RCC 7860 (cell line): ENCODE data around the gene GTF3C1.
A peak's percentile ranks its signal among the peaks of the same experiment; 100 is the strongest.
"Not testable (repeated sequence)": the region's sequence is repeated elsewhere in the genome, so short reads cannot be mapped to it uniquely, and the experiment has no call there.

ENCODE experiments used
- DNase-seq: peaks from one replicate; pipeline ENCODE4 v3.0.0-alpha.2; 2015; ENCODE audit warnings: low spot score
- FAIRE-seq: peaks from 2 replicates; lab custom pipeline; 2012; peaks lifted over from hg19 to GRCh38; lab: Jason Lieb, UNC

The GTF3C1 gene, protein sequence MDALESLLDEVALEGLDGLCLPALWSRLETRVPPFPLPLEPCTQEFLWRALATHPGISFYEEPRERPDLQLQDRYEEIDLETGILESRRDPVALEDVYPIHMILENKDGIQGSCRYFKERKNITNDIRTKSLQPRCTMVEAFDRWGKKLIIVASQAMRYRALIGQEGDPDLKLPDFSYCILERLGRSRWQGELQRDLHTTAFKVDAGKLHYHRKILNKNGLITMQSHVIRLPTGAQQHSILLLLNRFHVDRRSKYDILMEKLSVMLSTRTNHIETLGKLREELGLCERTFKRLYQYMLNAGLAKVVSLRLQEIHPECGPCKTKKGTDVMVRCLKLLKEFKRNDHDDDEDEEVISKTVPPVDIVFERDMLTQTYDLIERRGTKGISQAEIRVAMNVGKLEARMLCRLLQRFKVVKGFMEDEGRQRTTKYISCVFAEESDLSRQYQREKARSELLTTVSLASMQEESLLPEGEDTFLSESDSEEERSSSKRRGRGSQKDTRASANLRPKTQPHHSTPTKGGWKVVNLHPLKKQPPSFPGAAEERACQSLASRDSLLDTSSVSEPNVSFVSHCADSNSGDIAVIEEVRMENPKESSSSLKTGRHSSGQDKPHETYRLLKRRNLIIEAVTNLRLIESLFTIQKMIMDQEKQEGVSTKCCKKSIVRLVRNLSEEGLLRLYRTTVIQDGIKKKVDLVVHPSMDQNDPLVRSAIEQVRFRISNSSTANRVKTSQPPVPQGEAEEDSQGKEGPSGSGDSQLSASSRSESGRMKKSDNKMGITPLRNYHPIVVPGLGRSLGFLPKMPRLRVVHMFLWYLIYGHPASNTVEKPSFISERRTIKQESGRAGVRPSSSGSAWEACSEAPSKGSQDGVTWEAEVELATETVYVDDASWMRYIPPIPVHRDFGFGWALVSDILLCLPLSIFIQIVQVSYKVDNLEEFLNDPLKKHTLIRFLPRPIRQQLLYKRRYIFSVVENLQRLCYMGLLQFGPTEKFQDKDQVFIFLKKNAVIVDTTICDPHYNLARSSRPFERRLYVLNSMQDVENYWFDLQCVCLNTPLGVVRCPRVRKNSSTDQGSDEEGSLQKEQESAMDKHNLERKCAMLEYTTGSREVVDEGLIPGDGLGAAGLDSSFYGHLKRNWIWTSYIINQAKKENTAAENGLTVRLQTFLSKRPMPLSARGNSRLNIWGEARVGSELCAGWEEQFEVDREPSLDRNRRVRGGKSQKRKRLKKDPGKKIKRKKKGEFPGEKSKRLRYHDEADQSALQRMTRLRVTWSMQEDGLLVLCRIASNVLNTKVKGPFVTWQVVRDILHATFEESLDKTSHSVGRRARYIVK (N-terminal part only)

DNA sequence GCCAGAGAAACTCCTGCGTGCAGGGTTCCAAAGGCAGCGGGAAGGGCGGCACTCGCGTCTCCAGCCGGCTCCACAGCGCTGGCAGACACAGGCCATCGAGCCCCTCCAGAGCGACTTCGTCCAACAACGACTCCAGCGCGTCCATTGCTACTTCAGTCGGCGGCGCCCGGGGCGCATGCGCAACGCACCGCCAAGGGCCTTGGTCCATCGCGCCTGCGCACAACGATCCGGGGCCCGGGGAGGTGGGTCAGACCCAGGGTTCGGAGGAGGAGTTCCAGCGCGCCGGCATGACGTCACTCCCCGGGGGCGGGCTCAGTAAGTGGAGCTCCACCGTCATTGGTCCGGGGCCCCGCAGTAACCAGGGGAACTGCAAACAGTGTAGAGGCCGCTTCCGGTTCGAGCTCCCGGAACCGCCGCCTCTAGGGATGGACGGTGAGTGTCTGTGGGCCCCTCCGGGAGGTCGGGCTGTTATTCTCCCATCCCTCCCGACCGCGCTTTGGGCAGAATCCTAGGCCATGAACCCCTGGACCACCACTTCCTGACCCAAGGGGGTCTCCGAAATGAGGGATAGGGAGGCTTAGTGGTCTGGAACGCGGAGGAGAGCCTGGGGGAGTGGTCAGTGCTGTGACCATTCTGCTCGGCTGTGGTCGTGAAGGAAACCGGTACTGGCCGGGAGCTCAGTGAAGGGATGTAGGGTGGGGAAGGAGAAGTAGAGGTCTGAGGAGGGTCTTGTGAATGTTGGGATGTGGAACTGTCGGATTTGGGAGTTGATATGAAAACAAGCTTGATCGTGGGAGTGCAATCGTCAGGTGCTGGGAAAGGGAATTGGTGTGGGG is at the start of gene GTF3C1, which contains the start of gene KATNIP:
Gene GTF3C1 (minus strand): TSS at position 168 of the 836 bp plus-strand sequence. CDS start 23 bp downstream, at position 145.
Gene KATNIP (plus strand): TSS at position 399 of the 836 bp plus-strand sequence. CDS start 27 bp downstream, at position 426.
- peak; percentile 97 for DNase-seq
- peak; percentile 81 for FAIRE-seq

DNA sequence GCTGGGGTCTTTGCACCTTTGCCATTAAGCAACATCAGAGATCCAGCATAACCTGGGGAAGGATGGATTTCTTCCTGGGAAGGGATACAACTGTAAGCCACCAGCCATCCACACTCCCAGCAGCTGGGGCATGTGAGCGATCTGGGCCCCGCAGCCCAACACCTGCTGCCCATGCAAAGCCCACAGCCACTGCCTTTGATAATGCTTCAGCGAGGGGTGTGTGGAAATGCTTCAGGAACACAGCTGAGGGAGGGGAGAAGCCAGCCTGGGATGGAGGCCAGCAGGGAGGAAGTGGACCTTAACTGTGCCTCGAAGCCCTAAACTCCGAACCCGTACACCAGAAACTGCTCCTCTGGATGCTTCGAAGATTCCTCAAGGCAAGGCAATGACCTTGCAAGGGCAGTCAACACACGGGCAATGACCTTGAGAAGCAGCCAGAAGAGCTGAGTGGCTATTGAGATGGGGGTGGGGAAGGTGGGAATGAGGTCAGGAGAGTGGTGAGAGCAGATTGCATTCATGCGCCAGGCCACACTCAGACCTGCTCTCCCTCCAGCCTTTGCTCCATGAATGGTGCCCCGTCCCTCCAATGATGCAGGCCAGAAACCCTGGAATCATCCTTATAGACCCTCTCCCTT is 49.3 kb upstream of the GTF3C1 start:
- FAIRE-seq (no peak), DNase-seq (no peak)

DNA sequence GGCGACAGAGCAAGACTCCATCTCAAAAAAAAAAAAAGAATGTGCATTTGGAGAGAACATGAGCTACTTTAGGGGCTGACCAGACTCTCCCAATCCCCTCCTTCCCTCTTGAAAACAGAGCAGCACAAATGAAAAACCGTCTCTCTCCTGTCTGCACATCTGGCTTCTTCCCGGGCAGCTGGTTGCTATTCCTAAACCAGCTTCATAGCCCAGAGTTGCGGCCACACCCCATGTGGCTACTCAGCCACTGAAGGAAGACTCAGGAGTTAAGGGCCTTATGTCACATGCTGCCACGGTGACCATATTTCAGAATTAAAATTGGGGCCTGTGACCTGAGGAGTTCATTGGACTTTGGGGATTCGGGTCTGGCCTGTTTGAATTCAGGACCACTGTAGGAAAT is 48.5 kb upstream of the GTF3C1 start:
- FAIRE-seq (no peak), DNase-seq (no peak)

DNA sequence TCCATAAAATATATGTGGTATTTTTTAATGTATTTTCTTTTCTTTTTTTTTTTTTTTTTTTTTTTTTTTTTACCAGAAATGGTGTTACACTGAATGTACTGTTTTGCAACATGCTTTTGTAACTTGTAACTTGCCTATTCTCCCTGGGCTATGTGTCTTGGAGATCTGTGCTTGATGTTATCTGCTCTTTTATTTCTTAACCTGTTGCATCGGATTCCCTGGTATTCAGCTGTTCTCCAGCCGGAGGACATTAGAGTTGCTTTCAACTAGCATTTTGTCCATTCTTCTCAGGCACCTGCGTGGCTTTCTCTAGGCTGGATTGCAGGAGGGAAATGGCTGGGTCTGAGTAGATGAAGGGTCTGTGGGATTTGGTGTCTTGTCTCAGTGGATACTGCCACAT is 47.6 kb upstream of the GTF3C1 start:
- FAIRE-seq, result no peak
- DNase-seq, result no peak

DNA sequence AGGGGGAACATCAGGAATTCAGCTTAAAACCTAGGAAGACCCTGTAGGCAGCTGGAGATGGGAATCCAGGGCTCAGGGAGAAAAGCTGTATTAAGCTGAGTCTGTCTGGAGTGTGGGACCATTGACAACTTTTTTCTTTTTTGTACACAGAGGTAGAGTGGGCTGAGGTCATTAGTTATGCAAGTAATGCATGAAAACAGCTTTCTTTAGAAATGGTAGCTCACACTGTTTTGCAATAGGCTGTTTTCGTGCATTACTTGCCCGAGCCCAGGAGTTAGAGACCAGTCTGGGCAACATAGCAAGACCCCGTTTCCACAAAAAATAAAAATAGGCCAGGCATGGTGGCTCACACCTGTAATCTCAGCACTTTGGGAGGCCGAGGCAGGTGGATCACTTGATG is 46.7 kb upstream of the GTF3C1 start:
- no peak for DNase-seq

DNA sequence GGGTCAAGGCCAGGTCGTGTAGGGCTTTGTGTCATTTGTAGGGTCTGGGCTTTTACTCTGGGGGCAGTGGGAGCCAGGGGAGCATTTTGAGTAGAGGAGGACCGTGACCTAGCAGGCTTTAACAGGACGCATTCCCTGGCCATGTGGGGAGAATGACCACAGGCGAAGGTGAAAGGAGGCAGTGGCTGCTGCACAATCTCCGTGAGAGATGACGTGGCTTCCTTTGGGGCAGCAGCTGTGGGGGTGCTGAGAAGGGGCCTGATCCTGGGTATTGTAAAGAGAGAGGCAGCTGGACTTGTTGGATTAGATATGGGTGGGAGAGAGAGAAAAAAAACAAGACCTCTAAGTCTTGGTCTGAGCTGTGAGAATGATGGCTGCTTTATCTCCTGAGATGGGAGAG is 46.3 kb upstream of the GTF3C1 start:
- FAIRE-seq (no peak), DNase-seq (no peak)

More for the DNA sequence above, 46.7 kb upstream of the GTF3C1 start:
- no peak for FAIRE-seq

DNA sequence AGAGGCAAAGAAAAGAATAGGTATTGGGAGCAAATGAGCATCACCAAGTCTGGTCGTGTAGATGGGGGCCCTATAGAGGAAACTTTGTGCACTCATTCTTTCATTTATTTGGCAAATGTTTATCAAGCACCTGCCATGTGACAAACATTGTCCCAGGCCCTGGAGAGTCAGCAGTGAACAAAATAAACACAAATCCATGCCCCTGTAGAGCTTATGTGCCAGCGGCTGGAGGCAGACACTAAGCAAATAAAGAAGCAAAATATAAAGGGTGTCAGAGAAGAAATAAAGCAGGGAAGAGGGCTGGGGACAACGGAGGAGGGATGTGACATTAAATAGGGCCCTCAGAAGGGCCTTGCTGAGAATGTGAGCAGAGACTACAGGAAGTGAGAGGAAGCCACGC is 45.8 kb upstream of the GTF3C1 start:
- FAIRE-seq (no peak), DNase-seq (no peak)

DNA sequence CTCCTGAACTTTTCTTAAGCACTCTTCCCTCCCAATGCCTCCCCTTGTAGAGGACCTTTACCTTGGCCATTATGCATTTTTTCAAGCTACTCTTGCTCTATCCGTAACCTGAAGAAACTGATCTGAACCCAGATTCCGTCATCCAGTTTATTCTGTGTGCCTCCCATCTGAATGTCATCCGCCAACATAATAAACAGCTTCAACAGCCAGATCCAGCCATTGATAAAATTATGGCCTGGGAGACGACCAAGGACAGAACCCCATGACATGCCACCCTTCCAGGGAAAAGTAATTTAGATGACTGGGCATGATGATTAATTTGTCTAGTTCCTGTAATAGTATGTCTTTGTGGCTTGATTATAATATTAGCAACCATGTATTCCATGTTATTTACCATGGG is 42.1 kb upstream of the GTF3C1 start:
- DNase-seq (no peak), FAIRE-seq (no peak)

DNA sequence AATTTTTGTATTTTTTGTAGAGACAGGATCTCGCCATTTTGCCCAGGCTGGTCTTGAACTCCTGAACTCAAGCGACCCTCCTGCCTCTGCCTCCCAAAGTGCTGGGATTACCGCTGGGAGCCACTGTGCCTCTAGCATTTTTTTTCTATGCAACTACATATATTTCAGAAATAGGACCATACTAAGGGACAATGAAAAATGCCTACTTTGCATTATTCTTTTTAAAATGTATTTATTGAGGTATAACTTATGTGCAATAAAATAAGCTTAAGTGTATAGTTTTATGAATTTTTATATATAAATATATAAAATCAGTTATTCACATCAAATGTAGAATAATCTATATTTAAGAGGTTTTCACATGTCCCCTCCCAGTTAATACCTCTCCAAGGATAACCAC is 38.3 kb upstream of the GTF3C1 start:
- FAIRE-seq (no peak), DNase-seq (no peak)

DNA sequence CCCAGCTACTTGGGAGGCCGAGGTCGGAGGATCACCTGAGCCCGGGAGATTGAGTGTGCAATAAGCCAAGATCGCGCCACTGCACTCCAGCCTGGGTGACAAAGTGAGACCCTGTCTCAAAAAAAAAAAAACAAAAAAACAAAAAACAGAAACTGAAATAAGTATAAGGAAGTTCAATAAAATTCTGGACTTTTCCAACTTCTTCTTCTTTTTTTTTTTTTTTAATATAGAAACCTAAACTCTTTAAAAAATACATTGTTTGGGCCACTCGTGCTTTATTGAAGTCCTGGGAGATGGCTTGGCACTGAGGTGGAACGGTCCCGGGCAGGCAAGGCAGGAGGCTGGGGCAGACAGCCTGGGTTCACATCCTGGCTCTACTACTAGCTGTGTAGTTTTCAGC is 37.0 kb upstream of the GTF3C1 start:
- FAIRE-seq (no peak), DNase-seq (no peak)

DNA sequence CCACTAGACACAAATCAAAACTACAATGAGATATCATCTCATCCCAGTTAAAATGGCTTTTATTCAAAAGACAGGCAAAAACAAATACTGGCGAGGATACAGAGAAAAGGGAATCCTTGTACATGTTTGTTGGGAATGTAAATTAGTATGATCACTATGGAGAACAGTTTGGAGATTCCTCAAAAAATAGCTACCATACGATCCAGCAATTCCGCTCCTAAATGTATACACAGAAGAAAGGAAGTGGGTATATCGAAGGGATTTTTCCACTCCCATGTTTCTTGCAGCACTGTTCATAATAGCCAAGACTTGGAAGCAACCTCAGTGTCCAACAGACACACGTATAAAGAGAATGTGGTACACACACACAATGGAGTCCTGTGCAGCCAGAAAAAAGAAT is 35.5 kb upstream of the GTF3C1 start:
- FAIRE-seq (no peak), DNase-seq (no peak)

DNA sequence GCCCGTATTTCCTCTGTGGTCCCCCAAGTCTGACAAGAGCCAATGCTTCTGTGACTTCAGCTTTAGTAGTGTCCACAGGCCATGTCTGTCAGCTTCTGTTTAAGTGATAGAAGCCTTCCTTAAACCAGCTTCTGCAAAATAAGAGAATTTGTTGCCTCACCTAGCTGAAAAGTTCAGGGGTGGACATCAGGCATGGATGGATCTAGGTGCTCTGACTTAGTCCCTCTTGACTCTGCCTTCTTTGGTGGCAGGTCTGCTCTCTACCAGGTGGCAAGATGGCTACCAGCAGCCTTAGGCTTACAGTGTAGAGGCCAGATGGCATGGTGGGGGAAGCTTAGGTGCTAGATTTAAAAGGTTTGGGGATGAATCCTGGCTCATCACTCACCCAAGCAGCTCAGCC is 33.9 kb upstream of the GTF3C1 start:
- no peak for FAIRE-seq
- DNase-seq, result no peak

DNA sequence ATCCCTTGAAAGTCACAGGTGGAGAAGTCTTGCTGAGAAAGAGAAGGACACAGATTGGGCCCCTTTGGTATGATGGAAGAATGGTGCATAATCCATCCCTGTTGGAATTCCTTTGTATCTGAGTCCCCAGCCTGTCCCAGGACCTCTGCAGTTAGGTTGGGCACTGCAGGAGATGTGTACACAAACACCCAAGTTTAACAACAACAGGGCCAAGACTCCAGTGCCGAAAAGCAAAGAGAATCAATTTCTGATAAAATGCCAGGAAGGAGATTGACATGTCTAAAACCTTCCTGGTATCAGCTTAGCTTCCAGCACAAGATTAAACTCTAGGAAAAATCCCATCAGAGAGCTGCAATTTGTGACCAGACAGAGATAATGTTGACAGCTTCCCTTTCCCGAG is 33.2 kb upstream of the GTF3C1 start:
- no peak for FAIRE-seq
- DNase-seq, result no peak

DNA sequence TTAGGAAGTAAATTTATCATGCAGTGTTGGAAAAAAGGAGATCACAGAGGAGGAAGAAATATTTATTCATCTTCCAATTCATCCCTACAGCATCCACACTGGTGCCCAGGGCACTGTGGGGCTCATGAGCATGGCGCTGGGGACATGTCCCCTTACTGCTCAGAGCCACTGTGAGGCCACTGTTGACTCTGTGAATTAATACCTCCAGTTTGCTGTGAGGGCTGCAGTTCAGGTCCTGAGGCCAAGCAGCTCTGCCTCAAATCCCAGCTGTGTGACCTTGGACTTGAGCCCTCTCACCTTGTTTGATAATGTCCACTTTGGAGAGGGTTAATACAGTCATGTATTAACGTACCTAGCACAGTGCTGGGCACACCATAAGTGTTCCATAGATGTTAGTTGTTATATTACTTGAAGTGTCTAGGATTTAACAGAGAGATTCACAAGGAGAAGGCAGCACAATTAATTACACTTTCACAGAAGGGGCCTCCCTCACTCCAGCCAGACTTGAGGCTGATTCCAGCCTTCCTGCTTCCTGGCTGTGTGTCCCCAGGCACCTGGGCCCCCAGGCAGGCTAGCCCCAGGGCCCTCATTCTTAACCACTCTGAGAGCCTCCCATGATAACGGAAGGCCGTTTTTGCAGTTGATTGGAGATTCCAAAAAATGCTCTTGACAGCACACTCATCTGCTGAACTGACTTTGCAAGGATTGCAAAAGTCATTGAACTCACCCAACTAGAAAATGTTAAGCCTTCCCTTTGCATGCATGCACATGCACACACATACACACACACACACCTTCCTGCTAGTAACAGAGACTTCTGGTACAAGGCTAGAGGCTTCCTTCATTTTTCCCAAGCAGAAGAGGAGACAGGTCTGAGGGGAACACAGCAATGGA is 29.6 kb upstream of the GTF3C1 start:
- DNase-seq (peak; percentile 26), FAIRE-seq (no peak)

DNA sequence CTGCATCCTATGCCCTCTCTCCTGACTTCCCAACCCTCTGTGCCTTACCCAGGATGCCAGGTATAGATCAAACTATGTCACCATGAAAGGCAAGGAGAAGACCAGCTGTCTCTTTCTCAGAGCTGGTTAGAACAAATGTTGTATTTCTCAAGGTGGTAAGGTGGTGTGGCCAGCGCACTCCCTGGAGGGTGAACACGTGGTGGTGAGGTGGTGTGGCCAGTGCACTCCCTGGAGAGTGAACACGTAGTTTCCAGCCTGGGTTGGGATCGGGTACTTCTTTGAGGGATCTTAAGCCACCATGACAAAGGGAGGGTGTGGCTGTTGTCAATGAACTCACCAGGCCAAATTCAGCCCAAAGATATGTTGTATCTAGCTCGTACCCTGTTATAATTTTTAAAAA is 27.0 kb upstream of the GTF3C1 start:
- DNase-seq (no peak), FAIRE-seq (no peak)

DNA sequence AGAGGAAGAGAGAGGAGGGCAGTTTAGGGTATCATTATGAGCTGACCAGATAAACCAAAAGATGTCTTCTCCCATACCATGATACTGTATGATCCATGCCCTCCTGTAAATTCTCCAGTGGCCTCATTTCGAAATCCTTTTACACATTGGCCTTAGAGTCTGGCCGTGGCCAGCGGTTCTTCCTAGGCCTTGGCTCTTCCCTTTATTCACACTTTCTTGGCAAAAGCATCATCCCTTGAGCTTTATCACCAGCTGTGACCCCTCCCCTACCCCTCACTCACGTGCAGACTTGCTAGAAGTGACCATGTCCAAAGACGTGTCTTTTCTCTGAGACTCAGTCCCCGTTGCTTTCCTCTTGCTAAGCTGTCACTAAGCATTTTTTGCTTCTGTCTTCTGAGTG is 23.0 kb upstream of the GTF3C1 start:
- FAIRE-seq (no peak), DNase-seq (no peak)

DNA sequence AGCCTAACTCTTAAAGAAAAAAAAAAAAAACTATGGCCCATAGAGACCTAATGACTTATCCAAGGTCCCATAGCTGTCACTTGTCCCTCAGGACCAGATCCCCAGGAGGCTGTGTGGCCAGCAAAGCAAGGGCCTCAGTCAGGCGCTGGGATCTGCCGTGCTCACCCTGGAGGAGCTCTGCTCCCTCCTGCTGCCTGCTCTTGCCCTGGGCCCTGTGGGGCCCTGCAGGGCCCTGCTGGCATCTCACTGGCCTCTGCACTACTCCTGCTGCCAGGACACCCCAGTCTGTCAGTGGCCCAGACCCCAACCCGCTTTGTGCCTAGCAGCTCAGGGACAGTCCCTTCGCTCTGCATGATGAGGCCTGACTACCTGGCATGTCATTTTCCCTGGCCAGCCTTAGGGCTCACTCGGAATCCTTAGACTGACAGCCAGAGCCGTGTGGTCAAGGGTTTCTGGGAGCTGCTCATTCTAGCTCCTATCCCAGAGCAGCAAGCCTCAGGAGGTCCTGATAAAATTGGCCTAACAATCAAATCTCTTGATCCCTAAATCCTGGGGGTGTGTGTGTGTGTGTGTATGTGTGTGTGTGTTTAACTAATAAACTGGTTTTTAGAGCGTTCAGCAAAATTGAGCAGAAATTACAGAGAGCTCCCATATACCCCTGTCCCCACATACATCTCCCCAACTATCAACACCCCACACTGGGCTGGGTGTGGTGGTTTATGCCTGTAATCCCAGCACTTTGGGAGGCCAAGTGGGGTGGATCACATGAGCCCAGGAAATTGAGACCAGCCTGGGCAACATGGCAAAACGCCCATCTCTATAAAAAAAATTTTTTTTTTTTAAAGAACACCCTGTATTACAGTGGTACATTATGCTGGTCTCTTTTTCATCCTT is 22.0 kb upstream of the GTF3C1 start:
- no peak for DNase-seq
- no peak for FAIRE-seq

DNA sequence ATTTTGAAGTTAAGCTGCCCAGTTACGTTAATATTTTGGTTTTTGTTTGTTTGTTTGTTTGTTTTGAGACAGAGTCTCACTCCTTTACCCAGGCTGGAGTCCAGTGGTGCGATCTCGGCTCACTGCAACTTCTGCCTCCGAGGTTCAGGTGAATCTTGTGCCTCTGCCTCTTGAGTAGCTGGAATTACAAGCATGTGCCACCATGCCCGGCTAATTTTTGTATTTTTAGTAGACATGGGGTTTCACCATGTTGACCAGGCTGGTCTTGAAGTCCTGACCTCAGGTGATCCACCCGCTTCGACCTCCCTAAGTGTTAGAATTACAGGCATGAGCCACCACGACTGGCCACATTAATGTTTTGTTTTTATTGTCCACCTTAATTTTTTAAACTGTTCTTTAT is 21.3 kb upstream of the GTF3C1 start:
- not testable (repeated sequence) for DNase-seq, FAIRE-seq
